AG04450 (cell line): Measurements from ENCODE around the gene SFXN5. TPM values are rescaled to one million over a fixed set of nuclear protein-coding genes. Genes with fewer than 3 reads are reported as not detected.

Experiments
- CTCF ChIA-PET: fragments of 300-600, 350-600 bp; formaldehyde crosslinking; extraction: SDS; loops from one replicate; lab custom pipeline; 2022; ENCODE audit warnings: antibody characterized with exemption, inconsistent platforms; lab: Charles Lee
- POLR2A ChIA-PET: fragments of 350-600 bp; formaldehyde crosslinking; extraction: SDS; loops from one replicate; lab custom pipeline; 2021; ENCODE audit warnings: antibody characterized with exemption, inconsistent platforms; lab: Yijun Ruan, JAX
- DNase-seq: peaks from one replicate; pipeline ENCODE4 v3.0.0-alpha.2; 2011; ENCODE audit warnings: low read depth, low spot score
- H3K27ac ChIP-seq: one replicate; pipeline ENCODE4 v1.5.1; 2012; ENCODE audit warnings: low read depth, low read length, control low read depth
- H3K27me3 ChIP-seq: one replicate; pipeline ENCODE4 v1.6.0; 2012; ENCODE audit warnings: low read length; ENCODE audit not compliant: control insufficient read depth, insufficient read depth
- H3K4me3 ChIP-seq: 2 replicates; pipeline ENCODE4 v1.5.1; 2011; ENCODE audit warnings: mild to moderate bottlenecking, low read depth, low read length, control low read depth
- H3K9me3 ChIP-seq: 2 replicates; pipeline ENCODE4 v1.5.1; 2012; ENCODE audit warnings: low read length; ENCODE audit not compliant: control insufficient read depth, insufficient read depth
- CTCF ChIP-seq: IDR thresholded peaks from 2 replicates; pipeline ENCODE4 v1.5.1; 2011; ENCODE audit warnings: low read depth, low read length, control low read depth, inconsistent platforms
- polyA plus RNA-seq: library from polyadenylated mRNA; depleted of rRNA; stranded (reverse); fragments of >200 nt; gene quantifications from 2 replicates; pipeline ENCODE4 v1.2.3, GENCODE V29; 2011

Gene SFXN5
- polyA plus RNA-seq, 1 experiment: 11.8 TPM

GRCh38 chr2:72985891-72986683 is 85.4 kb downstream of the SFXN5 start:
- Histone ChIP-seq H3K4me3 (no peak overlapping the region), H3K27me3 (no peaks in the 10 kb centered on the region), H3K27ac (no peak overlapping the region), H3K9me3 (no peaks in the 10 kb centered on the region)
- TF ChIP-seq CTCF: no peak
- ChIA-PET POLR2A (interaction anchor here (0.6 kb wide), 1 partner anchor 17 kb away, joined by 3 read pairs; no protein-coding TSS in a partner anchor), CTCF (interaction anchor here (0.9 to 1.8 kb wide), 2 partner anchors 171 to 191 kb away, joined by 4 to 5 read pairs; no protein-coding TSS in a partner anchor)
- no peak for DNase-seq

GRCh38 chr2:72985136-72985535 is 86.4 kb downstream of the SFXN5 start:
- no peak overlapping the region for H3K4me3 ChIP-seq
- CTCF ChIA-PET: interaction anchor here (1.5 kb wide), 1 partner anchor 91 kb away, joined by 4 read pairs; no protein-coding TSS in a partner anchor
- no peaks in the 10 kb centered on the region for H3K27me3 ChIP-seq
- no peaks in the 10 kb centered on the region for H3K9me3 ChIP-seq
- no peak overlapping the region for H3K27ac ChIP-seq
- TF ChIP-seq CTCF: no peak
- DNase-seq: no peak
- POLR2A ChIA-PET: no interaction called here

GRCh38 chr2:72984172-72984671 is 87.3 kb downstream of the SFXN5 start:
- DNase-seq: no peak
- Histone ChIP-seq H3K27me3 (no peaks in the 10 kb centered on the region), H3K9me3 (no peaks in the 10 kb centered on the region), H3K27ac (no peak overlapping the region), H3K4me3 (no peak overlapping the region)
- POLR2A ChIA-PET: interaction anchor here (0.6 kb wide), 1 partner anchor 148 kb away, joined by 6 read pairs; no protein-coding TSS in a partner anchor
- CTCF ChIA-PET: interaction anchor here (0.8 to 1.5 kb wide), 2 partner anchors 90 to 193 kb away, joined by 4 read pairs; no protein-coding TSS in a partner anchor
- TF ChIP-seq CTCF: no peak

- CTCF ChIA-PET: interaction anchor here (0.5 to 1.5 kb wide), 3 partner anchors 77 to 193 kb away, joined by 4 to 10 read pairs (median 4); no protein-coding TSS in a partner anchor
- no peaks in the 10 kb centered on the region for H3K27me3 ChIP-seq
- DNase-seq: no peak
- H3K4me3 ChIP-seq: no peak overlapping the region
- POLR2A ChIA-PET: interaction anchor here (0.6 kb wide), 1 partner anchor 147 kb away, joined by 6 read pairs; no protein-coding TSS in a partner anchor
- no peak overlapping the region for H3K27ac ChIP-seq
- no peak for TF ChIP-seq CTCF
- H3K9me3 ChIP-seq: no peaks in the 10 kb centered on the region
Observed at GRCh38 chr2:72983500-72984161, 87.9 kb downstream of the SFXN5 start.
